H9 (cell line): Measurements from ENCODE around the gene TNXB. TPM values are rescaled to one million over a fixed set of nuclear protein-coding genes. Genes with fewer than 3 reads are reported as not detected.
"Not testable (repeated sequence)": the region's sequence is repeated elsewhere in the genome, so short reads cannot be mapped to it uniquely, and the experiment has no call there.

Experiments used
- DNase-seq: peaks from one replicate; pipeline ENCODE4 v3.0.0-alpha.2; 2017
- H2AFZ ChIP-seq: one replicate; pipeline ENCODE4 v1.6.1; 2013; ENCODE audit warnings: mild to moderate bottlenecking, low read length, control low read depth, moderate library complexity
- H2AK5ac ChIP-seq: 2 replicates; pipeline ENCODE4 v1.6.1; 2013; ENCODE audit warnings: low read length, control low read depth, mixed read lengths; ENCODE audit not compliant: insufficient read length
- H2BK120ac ChIP-seq: one replicate; pipeline ENCODE4 v1.6.1; 2013; ENCODE audit warnings: low read depth, mild to moderate bottlenecking, low read length, control low read depth, inconsistent platforms; ENCODE audit not compliant: poor library complexity, severe bottlenecking
- H2BK12ac ChIP-seq: 2 replicates; pipeline ENCODE4 v1.6.1; 2013; ENCODE audit warnings: low read length, control low read depth, mixed read lengths, low read depth; ENCODE audit not compliant: insufficient read length
- H2BK15ac ChIP-seq: 2 replicates; pipeline ENCODE4 v1.6.1; 2013; ENCODE audit warnings: low read depth, low read length, control low read depth
- H2BK20ac ChIP-seq: one replicate; pipeline ENCODE4 v1.6.1; 2013; ENCODE audit warnings: low read depth, mild to moderate bottlenecking, low read length, control low read depth, inconsistent platforms; ENCODE audit not compliant: poor library complexity, severe bottlenecking
- H2BK5ac ChIP-seq: 2 replicates; pipeline ENCODE4 v1.6.1; 2013; ENCODE audit warnings: low read length, control low read depth, mixed read lengths; ENCODE audit not compliant: insufficient read length
- H3K14ac ChIP-seq: 2 replicates; pipeline ENCODE4 v1.6.1; 2013; ENCODE audit warnings: low read length, control low read depth; ENCODE audit not compliant: insufficient read depth
- H3K18ac ChIP-seq: 2 replicates; pipeline ENCODE4 v1.6.1; 2013; ENCODE audit warnings: low read depth, mild to moderate bottlenecking, mixed read lengths, low read length, control low read depth; ENCODE audit not compliant: insufficient read length
- H3K23ac ChIP-seq: 2 replicates; pipeline ENCODE4 v1.6.1; 2013; ENCODE audit warnings: low read length, control low read depth, mixed read lengths, low read depth; ENCODE audit not compliant: insufficient read length
- H3K23me2 ChIP-seq: 2 replicates; pipeline ENCODE4 v1.6.1; 2013; ENCODE audit warnings: low read depth, mild to moderate bottlenecking, mixed read lengths, low read length, control low read depth; ENCODE audit not compliant: insufficient read length, poor library complexity, severe bottlenecking
- H3K27ac ChIP-seq: 2 replicates; pipeline ENCODE4 v1.5.1; 2013; ENCODE audit warnings: low read length, control low read depth, mixed read lengths, low read depth; ENCODE audit not compliant: insufficient read length
- H3K27me3 ChIP-seq: 2 replicates; pipeline ENCODE4 v1.6.1; 2013; ENCODE audit warnings: low read length, control low read depth, inconsistent platforms; ENCODE audit not compliant: insufficient read depth
- H3K4ac ChIP-seq: 2 replicates; pipeline ENCODE4 v1.6.1; 2013; ENCODE audit warnings: low read depth, mild to moderate bottlenecking, control low read depth, inconsistent platforms, low read length, moderate library complexity
- H3K4me1 ChIP-seq: 2 replicates; pipeline ENCODE4 v1.6.1; 2013; ENCODE audit warnings: low read length, control low read depth, inconsistent platforms; ENCODE audit not compliant: insufficient read depth
- H3K4me2 ChIP-seq: 2 replicates; pipeline ENCODE4 v1.6.1; 2013; ENCODE audit warnings: low read length, control low read depth, mixed read lengths; ENCODE audit not compliant: insufficient read length, insufficient read depth
- H3K56ac ChIP-seq: 2 replicates; pipeline ENCODE4 v1.6.1; 2013; ENCODE audit warnings: low read depth, mild to moderate bottlenecking, mixed read lengths, low read length, control low read depth; ENCODE audit not compliant: insufficient read length
- H3K79me1 ChIP-seq: 2 replicates; pipeline ENCODE4 v1.6.1; 2013; ENCODE audit warnings: low read depth, mild to moderate bottlenecking, moderate library complexity, low read length, control low read depth, inconsistent platforms; ENCODE audit not compliant: insufficient read depth, poor library complexity, severe bottlenecking
- H3K79me2 ChIP-seq: 2 replicates; pipeline ENCODE4 v1.6.1; 2013; ENCODE audit warnings: low read length, control low read depth, inconsistent platforms; ENCODE audit not compliant: insufficient read depth
- H3K9ac ChIP-seq: 2 replicates; pipeline ENCODE4 v1.6.1; 2013; ENCODE audit warnings: low read length, control low read depth, mixed read lengths; ENCODE audit not compliant: insufficient read length; ENCODE audit errors: extremely low read depth
- H3K9me3 ChIP-seq: one replicate; pipeline ENCODE4 v1.6.1; 2013; ENCODE audit warnings: low read depth, low read length, inconsistent platforms; ENCODE audit not compliant: control insufficient read depth
- H3T11ph ChIP-seq: one replicate; pipeline ENCODE4 v1.6.1; 2013; ENCODE audit warnings: mild to moderate bottlenecking, low read length, control low read depth, inconsistent platforms
- H4K20me1 ChIP-seq: one replicate; pipeline ENCODE4 v1.6.1; 2013; ENCODE audit not compliant: control insufficient read depth, insufficient read length, insufficient read depth
- H4K5ac ChIP-seq: 2 replicates; pipeline ENCODE4 v1.6.1; 2013; ENCODE audit warnings: low read depth, mild to moderate bottlenecking, mixed read lengths, low read length, control low read depth; ENCODE audit not compliant: insufficient read length
- H4K8ac ChIP-seq: replicated peaks from 2 replicates; pipeline ENCODE4 v1.6.1; 2013; ENCODE audit warnings: low read length, control low read depth, mixed read lengths, low read depth; ENCODE audit not compliant: insufficient read length
- H4K91ac ChIP-seq: 2 replicates; pipeline ENCODE4 v1.6.1; 2013; ENCODE audit warnings: low read depth, mild to moderate bottlenecking, moderate library complexity, mixed read lengths, low read length, control low read depth; ENCODE audit not compliant: insufficient read length
- H3K27ac Mint-ChIP-seq, 3 experiments: 2 replicates in 2 of 3; 3 replicates in 1 of 3; pipeline ENCODE4 v1.8.0; 2020 to 2021; ENCODE audit warnings: mixed read lengths in 3 of 3, mild to moderate bottlenecking in 1 of 3, moderate library complexity in 1 of 3
- H3K27me3 Mint-ChIP-seq: 2 replicates; pipeline ENCODE4 v1.8.0; 2021; ENCODE audit warnings: low read depth, mild to moderate bottlenecking, moderate library complexity, mixed read lengths
- H3K36me3 Mint-ChIP-seq, 3 experiments: 2 replicates in 2 of 3; 3 replicates in 1 of 3; pipeline ENCODE4 v1.8.0; 2020 to 2021; ENCODE audit warnings: low read depth in 3 of 3, mixed read lengths in 3 of 3; ENCODE audit not compliant: insufficient read depth in 1 of 3
- H3K4me1 Mint-ChIP-seq, 2 experiments: 2 replicates each; pipeline ENCODE4 v1.8.0; 2020; ENCODE audit warnings: mixed read lengths in 2 of 2
- H3K4me3 Mint-ChIP-seq, 2 experiments: 2 replicates in 1 of 2; 3 replicates in 1 of 2; pipeline ENCODE4 v1.8.0; 2020 to 2021; ENCODE audit warnings: mild to moderate bottlenecking in 2 of 2, mixed read lengths in 2 of 2, moderate library complexity in 1 of 2
- H3K9me3 Mint-ChIP-seq, 2 experiments: 2 replicates in 1 of 2; 3 replicates in 1 of 2; pipeline ENCODE4 v1.8.0; 2020; ENCODE audit warnings: mild to moderate bottlenecking in 2 of 2, mixed read lengths in 2 of 2, moderate library complexity in 1 of 2
- WGBS: extraction: QIAGEN DNeasy Blood & Tissue Kit; methylation state at CpG from one replicate; pipeline ENCODE4 v1.1.7; 2013; ENCODE audit warnings: missing lambda C conversion rate, low lambda C conversion rate, mixed read lengths; ENCODE audit not compliant: insufficient read length; ENCODE audit errors: extremely low coverage; 5-methylcytosine and 5-hydroxymethylcytosine counted together
- total RNA-seq: library from RNA; stranded (reverse); gene quantifications from 2 replicates; pipeline ENCODE4 v1.2.1, GENCODE V29; 2021

The TNXB gene
- total RNA-seq, 1 experiment from 2014 or later, result 5.0 TPM

DNA sequence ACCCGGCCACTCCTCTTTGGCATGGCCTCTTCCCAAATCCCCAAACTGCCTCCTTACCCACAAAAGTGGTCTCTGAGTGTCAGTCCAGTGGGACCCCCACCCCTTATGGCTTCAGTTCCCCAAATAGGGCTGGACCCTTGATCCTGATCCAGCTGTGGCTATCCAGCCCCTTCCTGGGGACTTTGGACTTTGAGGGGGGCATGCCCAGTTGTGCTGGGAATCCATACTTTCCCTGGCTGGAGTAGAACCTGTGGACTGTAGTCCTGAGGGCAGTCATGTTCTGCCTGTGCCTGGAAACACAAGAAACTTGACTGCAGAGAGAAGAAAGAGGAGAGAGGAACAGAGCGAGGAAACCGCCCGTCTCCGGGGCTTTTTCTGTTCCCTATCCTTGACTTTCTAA, 72.0 kb downstream of the TNXB start:
- H2BK12ac ChIP-seq, result not testable (repeated sequence)

DNA sequence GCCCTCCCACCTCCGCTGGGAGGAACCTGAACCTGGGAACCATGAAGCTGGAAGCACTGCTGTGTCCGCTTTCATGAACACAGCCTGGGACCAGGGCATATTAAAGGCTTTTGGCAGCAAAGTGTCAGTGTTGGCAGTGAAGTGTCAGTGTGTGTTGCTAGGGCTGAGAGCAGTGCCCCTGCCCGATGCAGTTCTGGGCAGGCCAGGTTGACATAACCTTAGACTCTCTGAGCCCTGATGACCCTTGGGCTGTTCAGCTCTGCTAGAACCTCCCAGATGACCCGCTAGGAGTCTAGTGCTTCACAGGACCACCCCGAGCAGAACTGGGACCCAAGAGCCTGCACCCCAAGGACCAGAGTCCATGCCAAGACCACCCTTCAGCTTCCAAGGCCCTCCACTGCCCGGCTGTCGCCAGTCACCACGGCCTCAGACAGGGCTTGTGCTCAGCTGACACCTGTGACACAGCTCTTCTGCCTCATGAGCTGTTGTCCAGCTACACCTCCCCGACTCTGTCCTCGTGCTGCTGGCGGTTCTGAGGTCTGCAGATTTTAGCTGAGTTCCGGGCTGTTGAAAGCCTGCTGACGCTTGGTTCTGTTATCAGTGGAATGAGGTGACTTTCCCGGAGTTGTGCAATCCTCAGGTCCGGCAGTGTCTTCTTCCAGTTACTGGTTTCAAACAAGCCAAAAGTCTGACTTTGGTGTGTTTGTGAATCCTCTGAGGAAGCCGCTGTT, 73.7 kb downstream of the TNXB start:
- H3K79me2 ChIP-seq, H3K27me3 Mint-ChIP-seq, H3T11ph ChIP-seq, H2BK20ac ChIP-seq, H2BK120ac ChIP-seq, H3K4me3 Mint-ChIP-seq, H2BK12ac ChIP-seq, H3K9me3 Mint-ChIP-seq, H2AK5ac ChIP-seq, H3K79me1 ChIP-seq, H2AFZ ChIP-seq, H3K4ac ChIP-seq, H3K14ac ChIP-seq, H4K20me1 ChIP-seq, H3K4me2 ChIP-seq, H3K27ac Mint-ChIP-seq, H3K23me2 ChIP-seq, H3K36me3 Mint-ChIP-seq, H3K27ac ChIP-seq, H3K27me3 ChIP-seq, H3K4me1 Mint-ChIP-seq, DNase-seq, H2BK15ac ChIP-seq, H3K18ac ChIP-seq, H3K9me3 ChIP-seq, H4K5ac ChIP-seq, H2BK5ac ChIP-seq, H3K23ac ChIP-seq, H3K56ac ChIP-seq, H3K9ac ChIP-seq, H3K4me1 ChIP-seq, H4K8ac ChIP-seq, H4K91ac ChIP-seq: not testable (repeated sequence)
- WGBS, result no CpG with 5 or more reads among the region's 16 CpGs

More for the DNA sequence above, 72.0 kb downstream of the TNXB start:
- not testable (repeated sequence) for H3K4ac ChIP-seq, H2AK5ac ChIP-seq, H3K9me3 ChIP-seq, H2BK5ac ChIP-seq, H2BK120ac ChIP-seq, H4K5ac ChIP-seq, H3K4me3 Mint-ChIP-seq, H3K27me3 Mint-ChIP-seq, H3K27me3 ChIP-seq, H3K4me1 ChIP-seq, H2BK20ac ChIP-seq, H3K9ac ChIP-seq, H3K36me3 Mint-ChIP-seq, H3K18ac ChIP-seq, H3K27ac ChIP-seq, H3K79me2 ChIP-seq, H2AFZ ChIP-seq, H3K14ac ChIP-seq, H4K91ac ChIP-seq, H3K79me1 ChIP-seq, DNase-seq, H3T11ph ChIP-seq, H3K23me2 ChIP-seq, H3K4me1 Mint-ChIP-seq, H4K20me1 ChIP-seq, H3K23ac ChIP-seq, H4K8ac ChIP-seq, H2BK15ac ChIP-seq, H3K9me3 Mint-ChIP-seq, H3K27ac Mint-ChIP-seq, H3K56ac ChIP-seq, H3K4me2 ChIP-seq
- WGBS, result no CpG with 5 or more reads among the region's 5 CpGs
